Mammary epithelial cell (primary cell): ENCODE measurements around the gene SSX2B.
"Not testable (repeated sequence)": the region's sequence is repeated elsewhere in the genome, so short reads cannot be mapped to it uniquely, and the experiment has no call there.

Experiments
- EZH2 ChIP-seq: IDR thresholded peaks from 2 replicates; pipeline ENCODE4 v1.6.1; 2012; ENCODE audit warnings: low read length, inconsistent platforms, borderline replicate concordance
- TF ChIP-seq, protein P1 (sequence below), 2 donors: IDR thresholded peaks in 1 of 2; conservative IDR thresholded peaks in 1 of 2; 2 replicates each; pipeline ENCODE4 v1.5.1; 2011 to 2012; ENCODE audit warnings: inconsistent platforms in 2 of 2, low read length in 2 of 2, mild to moderate bottlenecking in 2 of 2, control low read depth in 1 of 2, low read depth in 1 of 2; ENCODE audit not compliant: insufficient read depth in 1 of 2; ENCODE audit errors: extremely low read depth in 1 of 2

DNA sequence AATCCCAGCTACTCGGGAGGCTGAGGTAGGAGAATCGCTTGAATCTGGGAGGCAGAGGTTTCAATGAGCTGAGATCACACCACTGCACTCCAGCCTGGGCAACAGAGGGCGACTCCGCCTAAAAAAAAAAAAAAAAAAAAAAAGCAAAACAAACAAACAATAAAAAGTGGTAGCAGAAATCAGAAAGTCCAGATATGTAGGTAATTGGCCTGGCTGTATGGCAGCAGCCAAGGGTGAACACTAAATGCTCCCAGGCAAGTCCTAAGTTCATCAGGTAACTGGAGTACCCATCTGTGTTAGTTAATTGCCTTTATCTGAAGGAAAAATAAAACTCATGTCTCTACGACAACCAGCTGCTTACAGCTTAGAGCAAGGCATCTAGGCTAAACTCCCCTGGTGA lies 14.9 kb downstream of the SSX2B start:
- TF ChIP-seq, protein P1, sequence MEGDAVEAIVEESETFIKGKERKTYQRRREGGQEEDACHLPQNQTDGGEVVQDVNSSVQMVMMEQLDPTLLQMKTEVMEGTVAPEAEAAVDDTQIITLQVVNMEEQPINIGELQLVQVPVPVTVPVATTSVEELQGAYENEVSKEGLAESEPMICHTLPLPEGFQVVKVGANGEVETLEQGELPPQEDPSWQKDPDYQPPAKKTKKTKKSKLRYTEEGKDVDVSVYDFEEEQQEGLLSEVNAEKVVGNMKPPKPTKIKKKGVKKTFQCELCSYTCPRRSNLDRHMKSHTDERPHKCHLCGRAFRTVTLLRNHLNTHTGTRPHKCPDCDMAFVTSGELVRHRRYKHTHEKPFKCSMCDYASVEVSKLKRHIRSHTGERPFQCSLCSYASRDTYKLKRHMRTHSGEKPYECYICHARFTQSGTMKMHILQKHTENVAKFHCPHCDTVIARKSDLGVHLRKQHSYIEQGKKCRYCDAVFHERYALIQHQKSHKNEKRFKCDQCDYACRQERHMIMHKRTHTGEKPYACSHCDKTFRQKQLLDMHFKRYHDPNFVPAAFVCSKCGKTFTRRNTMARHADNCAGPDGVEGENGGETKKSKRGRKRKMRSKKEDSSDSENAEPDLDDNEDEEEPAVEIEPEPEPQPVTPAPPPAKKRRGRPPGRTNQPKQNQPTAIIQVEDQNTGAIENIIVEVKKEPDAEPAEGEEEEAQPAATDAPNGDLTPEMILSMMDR (conservative IDR thresholded peaks at IDR 0.05 in 1 of 2, IDR thresholded peaks at IDR 0.05 in 1 of 2; ENCODE audit: extremely low read depth in 1 of 2, insufficient read depth in 1 of 2, low read depth in 1 of 2, low read length in 2 of 2), result not testable (repeated sequence)
- not testable (repeated sequence) for TF ChIP-seq EZH2
